ENCODE measurements around the gene RAD18. TPM values are rescaled to one million over a fixed set of nuclear protein-coding genes. Genes with fewer than 3 reads are reported as not detected.

The RAD18 gene
- polyA plus RNA-seq, 1 donor from 2014 or later = 4.7 TPM

DNA sequence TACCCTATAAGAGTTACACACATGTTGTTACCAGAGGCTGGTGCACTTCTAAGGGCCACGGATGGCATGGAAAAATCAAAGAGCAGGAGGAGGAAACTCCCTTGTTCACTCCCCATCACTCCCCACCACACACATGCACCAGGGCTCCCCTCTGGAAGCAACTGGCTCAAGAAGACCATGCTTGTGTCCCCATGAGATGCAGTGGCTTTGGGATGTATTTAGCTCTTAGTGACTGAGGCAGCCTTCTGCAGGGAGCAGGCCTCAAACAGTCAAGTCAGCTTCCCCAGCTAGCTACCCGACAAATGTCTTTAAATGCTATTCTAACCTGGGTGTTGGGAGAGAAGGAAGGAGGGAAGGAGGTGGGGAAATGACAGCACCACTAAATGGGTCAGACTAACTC is 32.9 kb upstream of the RAD18 start:
- H3K9ac ChIP-seq (ENCODE audit: low read length) = no peak overlapping the region
- H3K9me2 ChIP-seq (ENCODE audit: insufficient read depth, low read length) = no peaks in the 10 kb centered on the region
- no peak for TF ChIP-seq SMC3 (conservative IDR thresholded peaks at IDR 0.05; ENCODE audit: poor library complexity)
- TF ChIP-seq TAF1 (IDR thresholded peaks at IDR 0.05; ENCODE audit: low read depth) = no peak
- TF ChIP-seq RAD21 (conservative IDR thresholded peaks at IDR 0.05) = no peak
- no peak overlapping the region for H3K4me3 ChIP-seq (ENCODE audit: low read length)
- no peaks in the 10 kb centered on the region for H3F3A ChIP-seq (ENCODE audit: insufficient read depth, low read length, poor library complexity, severe bottlenecking)
- H3K79me2 ChIP-seq (replicated peaks; ENCODE audit: insufficient read depth, low read length) = no peaks in the 10 kb centered on the region
- H4K20me1 ChIP-seq (ENCODE audit: insufficient read depth) = no peaks in the 10 kb centered on the region
- no peak overlapping the region for H3K4me2 ChIP-seq (ENCODE audit: low read length)
- no peak overlapping the region for H2AFZ ChIP-seq (ENCODE audit: low read depth, low read length)
- H3K27ac ChIP-seq (ENCODE audit: low read length) = no peak overlapping the region
- peaks cover 2% of the 10 kb centered on the region for H3K36me3 ChIP-seq (ENCODE audit: insufficient read depth, low read length)
- no peaks in the 10 kb centered on the region for H3K27me3 ChIP-seq (ENCODE audit: insufficient read depth, low read depth, low read length)
- no peaks in the 10 kb centered on the region for H3K9me3 ChIP-seq (ENCODE audit: low read length)

DNA sequence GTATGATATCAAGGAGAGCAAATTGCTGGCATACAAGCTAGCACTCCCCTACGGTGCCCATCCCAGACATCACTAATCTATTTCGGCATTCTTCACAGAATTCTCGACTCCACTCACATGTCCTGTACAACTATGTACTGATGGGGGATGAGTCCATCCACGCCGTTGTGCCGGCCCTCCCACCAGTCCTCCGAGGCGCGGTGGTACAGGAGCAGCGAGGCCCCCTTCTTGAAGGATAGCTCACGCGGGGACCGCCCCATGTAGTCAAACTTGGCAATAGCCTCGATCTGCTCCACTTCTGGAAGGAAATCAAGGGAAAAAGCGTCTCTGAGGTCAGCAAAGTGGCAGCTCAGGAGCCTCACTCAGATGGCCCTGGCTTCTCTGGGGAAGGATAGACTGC is 31.0 kb upstream of the RAD18 start:
- Histone ChIP-seq H3K4me2 (ENCODE audit: low read length) (no peak overlapping the region), H2AFZ (ENCODE audit: low read depth, low read length) (no peak overlapping the region), H3K27ac (ENCODE audit: low read length) (no peak overlapping the region), H3K79me2 (replicated peaks; ENCODE audit: insufficient read depth, low read length) (no peaks in the 10 kb centered on the region), H3K9me3 (ENCODE audit: low read length) (no peaks in the 10 kb centered on the region), H3K9me2 (ENCODE audit: insufficient read depth, low read length) (no peaks in the 10 kb centered on the region), H3K27me3 (ENCODE audit: insufficient read depth, low read depth, low read length) (no peaks in the 10 kb centered on the region), H3K36me3 (ENCODE audit: insufficient read depth, low read length) (peaks cover 18% of the 10 kb centered on the region), H4K20me1 (ENCODE audit: insufficient read depth) (no peaks in the 10 kb centered on the region), H3K9ac (ENCODE audit: low read length) (no peak overlapping the region), H3F3A (ENCODE audit: insufficient read depth, low read length, poor library complexity, severe bottlenecking) (no peaks in the 10 kb centered on the region), H3K4me3 (ENCODE audit: low read length) (no peak overlapping the region)
- TF ChIP-seq MXI1 (conservative IDR thresholded peaks at IDR 0.05; ENCODE audit: poor library complexity, severe bottlenecking) = no peak
- TF ChIP-seq CTCF (IDR thresholded peaks at IDR 0.05; ENCODE audit: poor library complexity, severe bottlenecking) = no peak
- no peak for TF ChIP-seq TAF1 (IDR thresholded peaks at IDR 0.05; ENCODE audit: low read depth)
- no peak for TF ChIP-seq POLR2AphosphoS5 (IDR thresholded peaks at IDR 0.05)
- TF ChIP-seq EZH2 (IDR thresholded peaks at IDR 0.05; ENCODE audit: borderline replicate concordance, insufficient read depth, low read length, poor library complexity, severe bottlenecking) = no peak
- no peak for TF ChIP-seq RAD21 (conservative IDR thresholded peaks at IDR 0.05)
- no peak for TF ChIP-seq EP300 (conservative IDR thresholded peaks at IDR 0.05; ENCODE audit: poor library complexity, severe bottlenecking)
- TF ChIP-seq, protein P1, sequence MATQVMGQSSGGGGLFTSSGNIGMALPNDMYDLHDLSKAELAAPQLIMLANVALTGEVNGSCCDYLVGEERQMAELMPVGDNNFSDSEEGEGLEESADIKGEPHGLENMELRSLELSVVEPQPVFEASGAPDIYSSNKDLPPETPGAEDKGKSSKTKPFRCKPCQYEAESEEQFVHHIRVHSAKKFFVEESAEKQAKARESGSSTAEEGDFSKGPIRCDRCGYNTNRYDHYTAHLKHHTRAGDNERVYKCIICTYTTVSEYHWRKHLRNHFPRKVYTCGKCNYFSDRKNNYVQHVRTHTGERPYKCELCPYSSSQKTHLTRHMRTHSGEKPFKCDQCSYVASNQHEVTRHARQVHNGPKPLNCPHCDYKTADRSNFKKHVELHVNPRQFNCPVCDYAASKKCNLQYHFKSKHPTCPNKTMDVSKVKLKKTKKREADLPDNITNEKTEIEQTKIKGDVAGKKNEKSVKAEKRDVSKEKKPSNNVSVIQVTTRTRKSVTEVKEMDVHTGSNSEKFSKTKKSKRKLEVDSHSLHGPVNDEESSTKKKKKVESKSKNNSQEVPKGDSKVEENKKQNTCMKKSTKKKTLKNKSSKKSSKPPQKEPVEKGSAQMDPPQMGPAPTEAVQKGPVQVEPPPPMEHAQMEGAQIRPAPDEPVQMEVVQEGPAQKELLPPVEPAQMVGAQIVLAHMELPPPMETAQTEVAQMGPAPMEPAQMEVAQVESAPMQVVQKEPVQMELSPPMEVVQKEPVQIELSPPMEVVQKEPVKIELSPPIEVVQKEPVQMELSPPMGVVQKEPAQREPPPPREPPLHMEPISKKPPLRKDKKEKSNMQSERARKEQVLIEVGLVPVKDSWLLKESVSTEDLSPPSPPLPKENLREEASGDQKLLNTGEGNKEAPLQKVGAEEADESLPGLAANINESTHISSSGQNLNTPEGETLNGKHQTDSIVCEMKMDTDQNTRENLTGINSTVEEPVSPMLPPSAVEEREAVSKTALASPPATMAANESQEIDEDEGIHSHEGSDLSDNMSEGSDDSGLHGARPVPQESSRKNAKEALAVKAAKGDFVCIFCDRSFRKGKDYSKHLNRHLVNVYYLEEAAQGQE (IDR thresholded peaks at IDR 0.05; ENCODE audit: borderline replicate concordance) = no peak
- no peak for TF ChIP-seq SMC3 (conservative IDR thresholded peaks at IDR 0.05; ENCODE audit: poor library complexity)

DNA sequence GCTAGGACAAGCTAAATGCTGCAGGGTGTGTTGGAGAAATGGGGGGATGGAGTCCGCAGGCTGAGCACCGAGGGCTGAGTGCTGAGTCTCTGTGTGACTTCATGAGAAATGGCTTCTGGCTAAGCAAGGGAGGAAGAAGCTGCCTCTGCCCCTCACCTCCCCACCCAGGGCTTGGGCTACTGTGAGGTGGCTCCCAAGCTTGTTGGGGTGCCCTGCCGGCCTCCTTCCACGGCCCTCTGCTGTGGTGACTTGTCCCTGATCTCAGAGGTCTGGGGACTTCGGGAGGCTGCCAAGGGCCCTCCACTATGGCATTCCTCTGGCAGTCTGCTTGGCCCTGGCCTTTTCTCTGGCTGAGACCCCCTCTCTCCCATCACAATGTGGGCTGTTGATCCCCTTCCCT is 30.1 kb upstream of the RAD18 start:
- H3K27me3 ChIP-seq (ENCODE audit: insufficient read depth, low read depth, low read length) = no peaks in the 10 kb centered on the region
- H3K79me2 ChIP-seq (replicated peaks; ENCODE audit: insufficient read depth, low read length) = no peaks in the 10 kb centered on the region
- H3K9me2 ChIP-seq (ENCODE audit: insufficient read depth, low read length) = no peaks in the 10 kb centered on the region
- H3K36me3 ChIP-seq (ENCODE audit: insufficient read depth, low read length) = peaks cover 18% of the 10 kb centered on the region
- H3K9ac ChIP-seq (ENCODE audit: low read length) = no peak overlapping the region
- H3F3A ChIP-seq (ENCODE audit: insufficient read depth, low read length, poor library complexity, severe bottlenecking) = no peaks in the 10 kb centered on the region
- H4K20me1 ChIP-seq (ENCODE audit: insufficient read depth) = no peaks in the 10 kb centered on the region
- TF ChIP-seq EP300 (conservative IDR thresholded peaks at IDR 0.05; ENCODE audit: poor library complexity, severe bottlenecking) = no peak
- TF ChIP-seq POLR2AphosphoS5 (IDR thresholded peaks at IDR 0.05) = no peak
- no peak overlapping the region for H2AFZ ChIP-seq (ENCODE audit: low read depth, low read length)
- H3K27ac ChIP-seq (ENCODE audit: low read length) = no peak overlapping the region
- no peak overlapping the region for H3K4me3 ChIP-seq (ENCODE audit: low read length)
- H3K4me2 ChIP-seq (ENCODE audit: low read length) = no peak overlapping the region
- H3K9me3 ChIP-seq (ENCODE audit: low read length) = no peaks in the 10 kb centered on the region
